ENCODE data around the gene EEFSEC.

The EEFSEC gene

DNA sequence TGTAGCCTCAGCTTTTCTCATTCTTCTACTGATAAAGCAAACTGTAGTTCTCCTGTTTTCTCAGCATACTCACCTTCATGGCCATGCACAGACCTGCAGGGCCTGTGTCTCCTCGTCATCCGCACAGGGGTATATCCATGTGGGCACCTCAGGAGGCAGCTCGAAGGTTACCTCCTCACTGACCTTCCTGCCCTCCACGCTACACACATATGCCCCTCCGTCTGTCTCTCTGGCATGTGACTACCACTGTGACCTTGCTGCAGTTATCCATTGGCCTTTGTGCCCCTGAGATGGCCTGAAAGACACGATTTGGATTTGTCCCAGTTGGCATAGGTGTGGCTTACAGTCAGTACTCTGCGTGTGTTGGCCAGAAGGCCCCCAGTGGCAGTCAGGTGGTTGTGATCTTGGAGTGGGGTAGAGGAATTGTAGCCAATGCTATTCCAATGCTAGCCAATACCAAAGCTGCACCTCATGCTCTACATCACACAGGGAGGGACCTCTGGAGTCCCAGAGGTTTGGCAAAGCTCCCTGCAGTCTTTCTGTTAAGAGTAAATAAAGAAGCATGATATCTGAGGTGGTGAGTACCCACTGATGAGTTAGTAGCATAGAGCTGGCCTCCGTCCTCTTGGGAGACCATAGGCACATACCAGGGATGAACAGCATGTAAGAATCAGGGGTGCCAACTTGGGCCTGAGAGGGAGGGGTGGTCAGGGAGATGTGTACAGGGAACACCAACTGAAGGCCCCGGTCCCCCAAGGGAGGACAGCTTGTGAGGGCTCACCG lies 143.4 kb downstream of the EEFSEC start:
- DNase-seq = no peak

DNA sequence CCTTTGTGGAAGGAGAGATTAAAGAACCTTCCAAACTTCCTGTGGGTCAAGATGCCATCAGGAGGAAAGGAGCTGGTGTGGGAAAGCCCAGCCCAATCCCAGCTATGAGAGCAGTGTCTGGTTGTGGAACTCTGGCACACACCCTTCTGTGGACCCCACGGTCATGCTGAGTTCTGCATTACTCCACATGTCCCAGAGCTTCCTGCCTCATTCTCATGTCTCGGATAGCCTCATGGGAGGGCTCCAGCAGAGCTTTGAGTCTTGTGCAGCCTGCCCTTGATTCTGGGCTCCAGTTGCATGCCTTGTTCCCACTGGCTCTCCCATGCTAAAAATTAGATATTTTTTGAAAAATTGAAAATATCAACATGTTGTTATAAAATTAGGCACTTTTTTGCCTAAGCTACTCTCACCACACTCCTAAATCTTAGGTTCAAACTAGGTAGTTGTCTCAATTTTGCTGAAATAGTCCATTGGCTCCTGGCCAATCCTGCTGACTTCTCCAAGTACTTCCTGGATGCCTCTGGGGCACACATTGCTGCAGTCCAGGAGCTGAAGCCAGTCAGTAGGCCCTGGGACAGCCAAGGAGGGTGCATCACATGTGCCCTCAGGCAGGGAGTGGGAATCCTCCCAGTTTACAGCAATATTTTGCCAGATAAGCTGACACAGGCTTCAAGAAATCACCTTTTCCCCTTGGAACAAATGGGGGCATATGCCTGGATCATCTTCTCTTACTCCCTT lies 144.3 kb downstream of the EEFSEC start:
- peak; percentile 21 for DNase-seq

DNA sequence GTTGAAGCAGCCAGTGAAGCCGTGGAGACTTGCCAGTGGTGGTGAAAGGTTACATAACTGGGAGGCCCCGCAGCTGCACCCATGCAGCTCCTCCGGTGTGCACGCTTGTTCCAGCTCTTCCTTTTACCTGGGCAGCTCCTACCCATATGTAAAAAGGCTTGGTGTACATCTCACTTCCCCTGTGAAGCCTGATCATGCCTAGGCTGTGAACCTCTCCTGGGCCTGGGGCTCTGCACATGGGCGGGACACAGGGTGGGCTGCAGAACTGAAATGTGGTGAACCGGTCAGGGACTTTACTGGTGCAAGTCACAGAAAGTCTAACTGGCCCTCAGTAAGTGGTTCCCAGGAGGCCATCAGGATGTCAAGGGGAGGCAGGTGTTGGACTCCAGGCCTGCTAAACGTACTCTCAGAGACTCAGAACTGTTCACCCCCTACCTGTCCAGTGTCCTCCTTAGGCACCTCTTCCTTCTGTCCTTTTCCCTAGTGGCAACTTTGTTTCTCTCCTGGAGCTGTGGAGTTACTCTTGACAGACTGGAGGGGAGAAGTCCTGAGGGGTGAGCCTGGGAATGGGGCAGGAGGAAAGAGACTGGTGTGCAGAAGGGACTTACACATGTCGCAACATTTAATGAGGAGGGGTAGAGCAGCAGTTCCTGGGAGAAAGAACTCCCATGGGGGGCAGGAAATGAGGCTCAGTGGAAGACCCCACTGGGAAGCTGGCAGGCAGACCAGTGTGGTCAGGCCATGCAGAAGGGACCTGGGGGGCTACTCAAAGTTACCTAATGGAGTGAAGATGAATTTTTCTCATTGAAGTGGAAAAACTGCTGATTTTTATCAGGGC lies 148.1 kb downstream of the EEFSEC start:
- no peak for DNase-seq

DNA sequence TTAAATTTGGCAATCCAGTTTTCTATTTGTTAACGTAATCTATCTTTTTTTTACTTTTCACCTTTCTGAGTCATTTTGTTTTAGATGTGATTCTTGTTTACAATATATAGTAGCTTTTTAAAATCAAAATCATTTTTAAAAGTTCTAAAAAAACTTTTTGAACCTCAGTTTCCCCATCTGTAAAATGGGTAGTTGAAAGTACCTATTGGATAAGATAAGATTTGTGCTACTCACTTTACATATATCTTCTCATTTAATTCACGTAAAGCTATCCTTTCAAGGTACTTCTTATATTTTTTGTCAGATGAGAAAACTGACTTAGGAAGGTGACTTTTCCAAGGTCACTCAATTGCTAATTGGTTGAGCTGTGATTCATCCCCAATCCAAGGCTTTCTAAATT lies 153.2 kb downstream of the EEFSEC start:
- DNase-seq = no peak

DNA sequence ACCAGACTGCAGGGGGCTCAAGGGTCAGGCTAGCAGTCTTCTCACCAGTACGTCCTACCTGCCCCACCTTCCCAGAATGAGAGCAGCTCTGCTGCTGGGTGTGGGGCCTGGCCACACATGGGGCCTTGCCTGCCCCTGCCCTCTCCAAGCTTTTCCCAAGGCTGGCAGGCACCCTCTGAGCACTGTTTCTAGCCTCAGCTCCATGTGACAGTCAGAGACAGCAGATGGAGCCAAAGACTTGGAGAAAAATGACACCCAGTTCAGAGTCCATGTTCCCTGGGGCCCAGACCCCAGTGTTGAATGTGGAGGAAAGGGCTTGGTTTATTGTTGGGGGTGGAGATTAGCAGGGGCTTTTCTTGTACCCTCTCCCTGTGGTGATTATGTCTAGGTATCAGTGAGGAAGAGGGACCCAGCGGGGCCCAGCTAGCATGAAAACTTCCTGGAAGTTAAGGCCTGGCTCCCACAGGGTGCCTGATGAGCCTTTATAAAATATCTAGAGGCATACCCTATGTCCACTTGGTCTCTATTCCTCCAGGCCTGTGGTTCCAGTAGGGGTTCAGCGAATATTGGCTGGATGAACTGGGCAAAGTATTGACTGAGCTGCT lies 153.8 kb downstream of the EEFSEC start:
- DNase-seq = no peak

DNA sequence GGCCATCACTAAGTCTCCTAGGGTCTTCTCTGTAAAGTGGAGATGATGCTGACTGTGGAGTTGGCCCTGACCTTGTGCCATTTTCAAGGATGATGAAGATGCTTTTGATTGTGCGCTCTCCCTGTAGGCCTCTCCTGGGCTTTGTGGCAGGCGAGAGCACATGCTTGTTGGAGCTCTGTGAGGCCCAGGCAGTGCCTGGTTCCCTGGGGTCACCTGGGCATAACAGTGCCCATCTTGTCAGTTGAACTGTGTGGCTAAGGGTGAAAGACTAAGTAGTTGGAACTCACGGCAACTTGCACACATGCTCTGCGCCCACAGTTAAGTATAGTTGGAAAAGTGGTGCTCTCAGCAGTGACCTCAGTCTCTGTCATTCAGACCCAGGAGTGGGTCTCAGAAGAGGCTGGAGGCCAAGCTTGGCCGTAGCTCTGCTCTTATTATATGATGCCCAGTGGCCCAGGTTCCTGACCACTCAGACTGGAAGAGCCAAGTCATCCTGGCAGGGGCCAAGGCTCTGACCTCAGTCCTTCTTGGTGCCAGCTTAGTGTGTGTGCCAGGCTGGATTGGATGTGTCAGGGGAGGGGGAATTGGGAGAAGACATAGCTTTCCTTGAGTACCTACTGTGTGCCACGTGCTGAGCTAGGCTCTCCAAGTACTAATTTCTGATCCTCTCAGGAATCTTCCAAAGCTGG lies 154.6 kb downstream of the EEFSEC start:
- no peak for DNase-seq

DNA sequence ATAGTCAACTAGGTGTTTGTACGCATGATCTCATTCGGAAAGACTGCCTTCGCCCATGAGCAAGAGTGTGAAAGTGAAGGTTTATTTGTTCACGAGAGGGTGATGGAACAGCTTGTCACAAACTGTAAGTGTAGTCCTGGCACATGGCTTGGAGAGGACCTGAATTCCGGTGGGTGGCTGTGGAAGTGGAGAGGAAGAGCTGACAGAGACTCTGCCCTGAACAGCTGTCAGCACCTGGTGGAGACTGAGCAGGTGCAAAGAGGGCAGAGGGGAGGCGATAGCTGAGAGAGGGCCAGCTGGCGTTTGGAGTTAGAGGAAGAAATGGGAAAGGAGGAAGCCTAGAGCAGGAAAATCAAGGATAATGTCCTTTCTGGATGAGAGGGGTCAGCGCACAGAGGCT lies 155.7 kb downstream of the EEFSEC start:
- no peak for DNase-seq

DNA sequence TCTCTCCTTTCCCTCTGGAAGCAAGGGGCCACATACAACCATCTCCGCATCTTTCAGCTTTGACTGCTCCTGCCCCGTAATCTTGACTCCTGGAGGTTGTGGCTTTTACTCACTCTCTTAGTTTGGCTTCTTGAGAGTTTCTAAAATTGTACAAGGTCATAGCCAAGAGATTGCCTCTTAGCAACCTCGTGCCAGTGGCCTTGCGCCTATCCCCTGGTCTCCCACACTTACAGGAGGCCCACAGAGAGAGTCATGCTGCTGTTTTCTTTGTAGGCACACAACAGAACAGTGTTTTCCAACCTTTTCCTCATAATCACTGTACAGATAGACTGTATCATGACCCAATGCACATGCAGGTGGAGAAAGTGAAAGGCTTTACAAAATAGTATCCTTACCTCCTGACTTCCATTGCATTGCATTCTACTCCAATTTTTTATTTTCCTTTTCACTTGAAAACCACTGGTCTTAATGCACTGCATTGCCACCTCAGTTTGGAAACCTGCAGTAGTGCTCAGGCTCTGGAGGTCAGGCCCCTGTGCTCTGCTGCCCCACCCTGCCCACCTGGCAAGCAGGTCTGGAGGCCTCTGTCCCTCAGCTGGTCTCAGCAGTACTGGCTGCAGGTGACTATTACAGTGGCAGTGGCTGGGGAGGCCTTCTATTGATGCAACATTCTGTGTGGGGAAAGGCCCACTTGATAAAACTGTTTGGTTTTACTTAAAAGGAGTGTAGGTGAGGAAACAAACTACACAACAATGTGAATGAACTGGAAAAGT lies 157.2 kb downstream of the EEFSEC start:
- DNase-seq = no peak

DNA sequence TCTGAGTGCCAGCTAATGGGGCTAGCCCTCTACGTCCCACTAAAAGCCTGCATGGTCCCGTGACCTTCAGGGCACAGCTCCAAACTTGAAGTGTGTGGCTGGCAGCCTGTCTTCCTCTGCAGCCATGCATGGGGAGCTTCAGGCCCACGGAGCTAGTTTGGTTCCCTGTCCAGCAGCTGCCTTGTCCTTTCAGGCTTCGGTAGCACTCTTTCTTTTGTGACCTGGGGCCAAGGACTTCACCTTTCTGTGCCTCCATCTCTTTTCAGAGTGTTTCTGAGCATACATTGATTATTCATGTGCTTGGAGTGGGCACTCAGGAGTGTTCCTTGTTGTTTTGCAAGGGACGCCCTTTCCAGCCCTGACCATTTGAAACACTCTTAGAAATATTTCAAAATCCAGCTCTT lies 158.2 kb downstream of the EEFSEC start:
- no peak for DNase-seq

DNA sequence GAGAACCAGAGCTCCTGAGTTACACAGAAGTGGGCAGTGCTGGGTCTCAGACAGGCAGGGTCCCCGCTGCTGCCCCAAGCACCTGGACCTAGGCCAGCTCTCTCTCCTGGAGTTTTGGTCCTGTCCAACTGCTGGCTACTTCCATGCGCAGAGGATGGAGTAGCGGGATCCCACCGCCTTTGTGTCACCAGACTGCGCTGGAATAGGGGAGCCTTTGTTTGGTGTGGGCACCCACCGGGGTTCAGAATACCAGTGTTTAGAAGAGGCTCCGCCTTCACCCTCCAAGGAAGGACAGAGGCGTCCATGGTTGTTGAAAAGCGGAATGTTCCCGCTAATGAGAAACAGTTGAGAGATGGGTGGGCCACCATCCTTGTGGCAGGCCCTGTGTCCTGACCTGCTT lies 159.0 kb downstream of the EEFSEC start:
- no peak for DNase-seq

DNA sequence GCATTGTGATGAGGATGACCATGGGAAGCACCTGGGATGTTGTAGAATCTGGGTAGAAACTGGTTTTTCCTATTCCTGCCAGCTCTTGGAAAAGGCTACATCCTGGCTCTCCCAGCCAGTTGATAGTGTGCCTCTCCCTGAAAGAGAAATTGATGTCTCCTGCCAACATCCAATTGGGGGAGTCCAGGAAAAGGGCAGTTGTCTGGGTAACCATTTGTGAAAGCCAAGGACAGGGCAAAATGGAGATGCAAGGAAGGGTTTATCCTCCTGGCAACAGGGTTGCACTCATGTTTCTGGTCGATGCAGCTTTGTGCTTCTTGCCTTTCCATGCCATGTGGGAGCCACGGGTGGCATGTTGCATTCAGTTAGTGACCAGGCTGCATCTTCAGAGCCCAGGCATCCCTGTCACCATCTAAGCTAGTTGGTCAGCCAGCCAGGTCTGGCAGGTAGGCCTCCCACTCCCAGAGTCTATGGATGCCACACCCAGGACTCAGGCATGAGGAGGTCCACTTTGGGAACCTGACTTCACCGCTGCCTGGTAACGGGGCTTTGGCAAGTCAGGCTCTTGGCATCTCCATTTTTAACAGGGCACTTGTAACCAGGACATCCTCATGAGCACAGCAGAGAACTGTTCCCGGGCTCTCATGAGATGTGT lies 159.9 kb downstream of the EEFSEC start:
- no peak for DNase-seq

DNA sequence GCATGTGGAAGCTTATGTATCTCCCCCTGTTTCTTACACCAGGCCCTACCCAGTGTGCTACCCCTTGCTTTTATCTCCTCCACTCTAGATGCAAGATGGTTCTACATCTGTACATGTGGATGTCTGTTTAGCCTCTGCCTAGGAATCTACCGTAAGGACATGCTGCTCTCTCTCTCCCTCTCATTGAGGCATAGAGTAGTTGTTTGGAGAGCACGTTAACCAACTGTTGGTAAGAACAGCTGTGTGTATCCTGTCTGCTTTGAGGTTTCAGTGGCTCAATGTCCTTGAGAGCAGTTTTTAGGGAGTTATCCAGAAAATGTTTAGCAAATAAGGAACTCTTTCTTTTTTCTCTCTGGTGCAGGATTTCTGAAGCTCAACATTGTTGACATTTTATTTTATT lies 160.7 kb downstream of the EEFSEC start:
- no peak for DNase-seq

DNA sequence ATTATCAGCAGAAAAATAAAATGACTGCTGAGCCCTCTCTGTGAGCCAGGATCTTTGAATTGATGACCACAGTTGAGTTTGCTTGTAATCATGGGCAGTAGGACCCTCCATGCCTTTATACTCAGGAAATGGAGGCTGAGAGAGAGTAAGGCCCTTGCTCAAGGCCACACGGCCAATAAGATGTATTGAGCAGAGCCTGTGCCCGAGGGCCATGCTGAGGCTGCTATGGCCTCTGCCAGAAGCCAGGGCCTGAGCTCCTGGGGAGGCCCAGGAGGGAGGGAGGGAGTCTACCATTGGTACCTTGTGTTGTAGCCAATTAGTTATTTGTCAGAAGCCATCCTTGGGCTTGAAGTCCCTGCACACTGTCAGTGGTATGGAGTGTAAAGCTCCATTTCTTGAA lies 162.0 kb downstream of the EEFSEC start:
- no peak for DNase-seq

DNA sequence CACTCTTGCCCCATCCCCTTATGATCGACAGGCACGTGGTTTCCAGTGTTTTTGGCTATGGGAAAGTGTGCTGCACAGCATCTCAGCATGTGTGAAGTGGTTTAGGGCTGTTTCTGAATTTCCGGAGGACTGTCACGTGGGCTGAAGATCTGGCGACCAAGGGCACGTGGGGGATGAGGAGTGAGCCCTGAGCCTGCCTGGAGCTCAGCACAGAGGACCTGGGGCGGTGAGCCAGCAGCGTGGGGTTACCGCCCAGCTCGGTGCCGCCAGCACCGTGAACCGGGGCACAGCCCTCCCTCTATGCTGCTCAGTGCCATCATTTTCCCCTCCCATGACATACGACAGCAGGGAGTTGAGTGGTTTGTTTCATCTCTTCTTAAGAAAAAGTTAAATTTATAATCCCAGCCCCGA lies 163.2 kb downstream of the EEFSEC start:
- DNase-seq = peak; percentile 28

DNA sequence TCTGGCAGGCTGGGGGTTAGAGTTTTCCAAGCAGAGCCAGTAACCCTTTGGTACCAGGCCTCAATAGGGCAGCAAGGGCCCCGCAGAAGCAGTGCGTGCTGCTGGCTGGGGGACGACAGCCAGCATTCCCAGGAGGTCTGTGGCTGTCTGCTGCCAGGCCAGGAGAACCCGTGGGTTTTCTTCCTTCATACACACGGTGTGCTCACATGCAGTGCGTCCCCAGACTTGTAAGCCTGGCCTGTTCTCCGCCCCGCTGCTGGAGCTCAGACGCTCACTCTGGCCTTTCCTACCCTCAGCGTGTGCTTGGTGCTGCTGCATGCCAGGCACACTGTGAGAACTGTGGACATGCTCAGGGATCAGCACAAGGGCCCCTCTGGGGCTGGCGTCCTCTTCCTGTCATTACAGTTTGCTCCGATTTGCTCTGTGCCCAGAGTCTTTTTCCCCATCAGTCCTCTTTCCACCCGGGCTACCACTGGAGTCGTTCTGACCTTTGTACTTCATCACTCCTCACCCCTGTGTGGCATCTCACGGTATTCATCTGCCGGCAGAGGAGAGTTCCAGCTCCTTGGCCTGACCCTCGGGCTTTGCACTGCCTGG lies 163.9 kb downstream of the EEFSEC start:
- DNase-seq = no peak

DNA sequence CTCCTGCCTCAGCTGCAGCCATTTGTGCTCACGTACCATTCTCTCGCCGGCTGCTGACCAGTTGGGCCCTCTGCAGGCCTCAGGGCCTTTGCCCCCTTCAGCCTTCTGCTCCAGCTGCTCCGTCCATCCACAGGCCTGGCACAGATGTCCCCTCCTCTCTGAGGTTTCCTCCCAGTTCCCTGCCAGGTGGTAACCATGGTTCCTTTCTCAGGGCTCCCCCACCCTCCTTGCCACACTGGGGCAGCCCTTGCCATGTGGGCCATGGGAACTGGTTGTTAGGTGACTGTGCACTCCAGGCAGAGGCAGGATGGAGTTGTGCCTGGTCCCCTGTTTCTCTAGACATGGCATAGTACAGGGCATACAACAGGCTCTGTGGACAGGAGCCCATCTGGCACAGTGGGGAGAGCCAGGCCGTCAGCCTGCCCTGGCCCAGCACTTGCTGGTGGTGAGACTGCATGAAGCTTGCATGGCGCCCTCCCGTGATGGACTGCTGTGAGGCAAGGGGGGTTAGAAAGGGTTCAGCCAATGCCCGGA lies 164.5 kb downstream of the EEFSEC start:
- no peak for DNase-seq

DNA sequence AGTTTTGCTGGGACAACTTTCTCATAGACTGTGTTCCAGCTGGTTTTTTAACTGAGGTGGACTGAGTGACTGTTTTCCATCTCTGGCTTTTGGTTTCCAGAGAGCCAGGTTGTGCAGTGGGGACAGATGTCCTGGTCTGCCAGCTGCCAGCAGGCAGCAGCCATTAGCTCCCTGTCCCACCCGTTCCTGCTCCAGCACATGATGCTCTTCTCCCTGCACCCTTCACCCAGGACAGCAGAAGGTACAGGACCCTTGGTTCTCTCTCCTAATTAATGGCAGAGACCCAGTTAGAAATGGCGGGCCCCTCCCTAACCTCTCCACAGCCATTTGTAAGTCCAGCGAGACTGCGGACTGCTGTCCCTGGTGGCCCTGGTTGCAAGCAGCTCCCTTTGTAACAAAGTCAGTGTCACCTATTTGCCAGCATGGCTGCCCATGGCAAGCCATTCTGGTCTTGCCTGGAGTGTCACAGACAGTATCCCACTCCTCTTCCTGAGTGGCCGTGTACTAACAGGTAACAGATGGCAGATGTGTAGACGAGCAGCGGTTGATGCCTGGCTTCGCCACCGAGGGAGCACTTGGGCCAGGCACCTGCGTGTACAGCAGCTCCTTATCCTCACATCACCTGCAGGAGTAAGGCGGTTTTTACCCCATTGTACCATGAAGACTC lies 165.1 kb downstream of the EEFSEC start:
- DNase-seq = no peak

DNA sequence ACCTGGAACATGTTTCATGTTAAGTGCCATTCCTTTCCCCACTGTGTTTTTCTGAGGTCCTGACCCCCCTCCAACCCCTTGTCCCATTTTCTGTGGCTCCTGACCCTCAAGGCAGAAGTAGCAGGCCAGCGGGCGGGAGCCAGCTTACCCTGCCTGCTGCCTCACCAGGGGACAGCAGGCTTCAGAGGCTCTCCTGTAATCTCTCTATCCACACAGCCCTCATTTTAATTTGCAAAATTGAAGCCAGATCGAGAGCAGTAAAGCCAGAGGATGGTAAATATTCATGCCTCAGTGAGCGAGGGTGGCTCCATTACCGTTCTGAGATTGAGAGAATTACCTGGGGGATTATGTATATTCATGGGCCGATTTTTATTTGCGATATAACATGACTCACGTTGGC lies 165.8 kb downstream of the EEFSEC start:
- DNase-seq = no peak

DNA sequence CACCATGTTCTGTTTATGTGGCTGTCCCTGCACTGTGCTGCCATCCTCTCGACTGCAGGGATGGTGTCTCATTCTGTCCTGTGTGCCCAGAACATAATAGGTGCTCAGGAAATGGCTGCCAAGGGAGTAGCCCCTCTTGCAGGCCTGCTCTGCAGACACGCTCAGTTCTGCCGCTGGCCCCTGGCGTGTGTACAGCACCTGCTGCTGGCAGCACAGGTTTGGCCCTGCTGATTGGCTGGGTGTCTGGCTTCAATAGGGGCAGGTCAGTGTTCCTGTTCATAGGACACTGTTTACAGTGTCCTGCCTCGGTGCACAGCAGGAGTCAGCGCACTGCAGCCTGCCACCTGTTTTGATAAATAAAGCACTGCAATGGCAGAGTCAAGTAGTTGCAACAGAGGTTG lies 166.5 kb downstream of the EEFSEC start:
- DNase-seq = no peak

Data from fibroblast of skin of right biceps (primary cell).